AG10803 (cell line): ENCODE results near the gene CCT5.
A peak's percentile ranks its signal among the peaks of the same experiment; 100 is the strongest.

Experiments
- DNase-seq: peaks from one replicate; pipeline ENCODE4 v3.0.0; 2010; ENCODE audit warnings: low read depth
- H3K4me3 ChIP-seq: 2 replicates; pipeline ENCODE4 v1.5.1; 2011; ENCODE audit warnings: mild to moderate bottlenecking, low read length, control low read depth
- TF ChIP-seq, protein P1 (sequence below): conservative IDR thresholded peaks from 2 replicates; pipeline ENCODE4 v1.5.1; 2011; ENCODE audit warnings: mild to moderate bottlenecking, low read length, control low read depth, inconsistent platforms

CCT5 gene

DNA sequence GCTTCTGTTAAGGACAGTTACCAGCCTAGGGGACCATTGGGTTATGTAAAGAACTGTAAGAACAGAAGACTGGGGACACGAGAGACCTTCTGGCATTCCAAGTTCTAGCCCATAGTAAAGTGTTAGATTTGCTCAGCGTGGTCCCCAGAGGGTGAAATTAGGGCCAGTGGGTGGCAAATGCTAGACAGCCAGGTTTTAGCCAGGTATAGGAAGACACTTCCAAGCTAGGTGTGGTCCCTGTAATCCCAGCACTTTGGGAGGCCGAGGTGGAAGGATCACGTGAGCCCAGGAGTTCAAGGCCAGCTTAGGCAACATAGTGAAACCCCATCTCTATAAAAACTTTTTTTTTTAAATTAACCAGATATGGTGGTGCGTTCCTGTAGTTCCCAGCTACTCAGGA lies 34.7 kb upstream of the CCT5 start:
- DNase-seq, result no peak
- H3K4me3 ChIP-seq, result no peak overlapping the region
- TF ChIP-seq, protein P1, sequence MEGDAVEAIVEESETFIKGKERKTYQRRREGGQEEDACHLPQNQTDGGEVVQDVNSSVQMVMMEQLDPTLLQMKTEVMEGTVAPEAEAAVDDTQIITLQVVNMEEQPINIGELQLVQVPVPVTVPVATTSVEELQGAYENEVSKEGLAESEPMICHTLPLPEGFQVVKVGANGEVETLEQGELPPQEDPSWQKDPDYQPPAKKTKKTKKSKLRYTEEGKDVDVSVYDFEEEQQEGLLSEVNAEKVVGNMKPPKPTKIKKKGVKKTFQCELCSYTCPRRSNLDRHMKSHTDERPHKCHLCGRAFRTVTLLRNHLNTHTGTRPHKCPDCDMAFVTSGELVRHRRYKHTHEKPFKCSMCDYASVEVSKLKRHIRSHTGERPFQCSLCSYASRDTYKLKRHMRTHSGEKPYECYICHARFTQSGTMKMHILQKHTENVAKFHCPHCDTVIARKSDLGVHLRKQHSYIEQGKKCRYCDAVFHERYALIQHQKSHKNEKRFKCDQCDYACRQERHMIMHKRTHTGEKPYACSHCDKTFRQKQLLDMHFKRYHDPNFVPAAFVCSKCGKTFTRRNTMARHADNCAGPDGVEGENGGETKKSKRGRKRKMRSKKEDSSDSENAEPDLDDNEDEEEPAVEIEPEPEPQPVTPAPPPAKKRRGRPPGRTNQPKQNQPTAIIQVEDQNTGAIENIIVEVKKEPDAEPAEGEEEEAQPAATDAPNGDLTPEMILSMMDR, result no peak

DNA sequence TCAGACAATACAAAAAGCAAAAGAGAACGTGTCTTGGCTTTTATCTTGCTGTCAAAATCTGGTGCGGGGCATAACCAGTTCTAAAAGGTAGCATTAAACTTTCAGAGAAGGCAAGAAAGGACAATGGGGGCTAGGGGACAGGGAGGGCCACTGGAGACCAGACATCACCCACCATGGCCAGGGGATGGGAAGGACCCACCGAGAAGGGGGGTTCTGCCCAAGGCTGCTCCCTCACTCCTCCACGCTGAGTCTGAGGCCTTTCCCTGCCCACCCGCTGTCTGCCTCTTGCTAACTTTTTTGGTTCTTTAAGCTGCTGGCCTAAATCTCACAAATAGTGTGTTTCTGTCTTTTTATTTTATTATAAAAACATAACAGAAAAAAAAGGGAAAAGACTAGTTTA lies 34.0 kb upstream of the CCT5 start:
- no peak for DNase-seq
- no peak overlapping the region for H3K4me3 ChIP-seq
- TF ChIP-seq, protein P1, result no peak

DNA sequence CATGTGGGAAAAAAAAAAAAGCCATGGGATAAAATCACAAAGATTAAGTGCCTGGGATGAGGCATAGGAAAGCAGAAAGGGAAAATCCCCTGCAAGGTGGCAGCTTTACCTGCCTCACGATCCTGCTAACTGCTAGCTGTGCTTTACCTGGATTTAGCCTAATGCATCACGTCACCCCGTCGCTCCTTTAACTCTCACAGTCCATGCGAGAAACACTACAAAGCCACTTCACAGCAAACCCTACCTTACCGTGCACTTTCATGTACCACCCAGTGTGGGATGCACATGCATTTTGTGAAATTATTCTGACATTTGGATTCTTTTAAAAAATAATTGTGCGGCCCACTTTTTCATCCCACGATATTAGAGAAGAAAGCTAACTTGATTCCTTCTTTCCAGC lies 31.4 kb upstream of the CCT5 start:
- no peak for DNase-seq
- H3K4me3 ChIP-seq, result no peak overlapping the region
- TF ChIP-seq, protein P1, result no peak

DNA sequence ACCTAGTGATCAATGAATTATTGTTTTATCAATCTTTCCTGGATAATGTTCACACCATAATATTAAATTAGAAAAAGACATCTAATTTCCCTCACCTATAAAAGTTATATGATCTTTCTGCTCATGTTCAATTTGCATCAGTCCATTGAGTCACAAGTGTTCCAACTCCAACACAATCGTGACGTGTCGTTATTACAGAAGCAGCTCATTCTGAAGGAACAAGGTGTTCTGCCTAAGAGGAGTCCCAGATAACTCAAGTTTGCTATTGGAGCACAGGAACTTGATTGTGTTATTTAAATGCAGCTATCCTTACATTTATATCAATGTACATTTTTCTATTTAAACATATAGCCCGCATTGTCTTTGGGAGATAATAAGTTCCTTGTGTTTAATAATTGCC lies 31.0 kb upstream of the CCT5 start:
- H3K4me3 ChIP-seq, result no peak overlapping the region
- TF ChIP-seq, protein P1, result no peak
- no peak for DNase-seq

DNA sequence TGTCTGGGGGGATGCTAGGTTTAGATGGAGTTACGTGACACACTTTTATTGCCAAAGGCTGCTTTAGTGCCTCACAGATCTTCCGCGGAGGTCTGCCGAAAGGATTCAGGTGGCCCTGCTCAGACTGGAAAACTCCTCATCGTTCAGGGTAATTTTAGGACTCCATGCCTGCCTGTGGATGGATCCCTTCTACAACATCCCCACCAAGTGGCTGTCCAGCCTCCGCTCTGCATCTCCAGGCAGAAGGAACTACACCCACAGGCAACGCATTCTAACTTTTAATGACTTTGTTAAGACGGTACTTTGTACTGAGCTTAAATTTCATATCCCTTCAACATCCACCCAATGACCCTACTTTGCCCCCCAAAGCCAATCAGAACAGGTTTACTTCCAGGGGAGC lies 29.8 kb upstream of the CCT5 start:
- TF ChIP-seq, protein P1, result peak; percentile 42
- no peak for DNase-seq
- H3K4me3 ChIP-seq, result no peak overlapping the region

DNA sequence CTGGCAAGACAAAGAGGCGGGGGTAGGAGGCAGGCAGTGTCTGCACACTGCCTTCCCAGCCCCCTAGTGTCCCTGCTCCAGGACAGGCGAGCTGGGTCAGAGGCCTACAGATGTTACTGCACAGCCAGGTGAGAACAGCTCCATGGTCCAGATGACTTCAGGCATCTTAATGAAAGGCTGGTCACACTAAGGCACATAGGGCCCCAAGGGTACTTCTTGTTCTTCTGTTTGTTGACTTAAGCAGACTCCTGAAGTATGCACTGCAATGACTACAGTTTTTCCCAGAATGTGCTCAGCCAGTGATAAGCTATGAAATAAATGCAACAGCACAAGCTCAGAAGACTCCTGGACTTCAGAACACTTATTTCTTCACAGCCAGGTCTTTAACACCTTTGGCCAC lies 27.8 kb upstream of the CCT5 start:
- TF ChIP-seq, protein P1, result no peak
- no peak overlapping the region for H3K4me3 ChIP-seq
- DNase-seq, result no peak

DNA sequence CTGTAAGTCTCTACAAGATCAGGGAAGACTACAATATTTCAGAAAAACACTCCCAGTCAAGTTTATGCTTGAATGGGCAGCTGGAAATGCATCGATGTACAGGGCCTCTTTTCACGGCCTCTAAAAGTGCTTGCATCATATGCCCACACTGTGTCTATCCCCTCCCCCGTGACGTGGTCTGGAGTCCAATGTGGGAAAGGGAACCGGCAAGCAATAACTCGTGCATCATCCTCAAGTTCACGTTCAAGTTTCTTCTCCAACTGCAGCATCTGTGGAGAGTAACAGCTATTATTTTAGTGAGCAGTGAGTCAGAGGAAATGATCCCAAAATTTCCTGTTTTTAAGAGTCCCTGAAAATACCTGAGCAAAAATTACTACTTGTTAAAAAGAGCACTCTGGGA lies 22.7 kb upstream of the CCT5 start:
- peak; percentile 63 for DNase-seq
- TF ChIP-seq, protein P1, result no peak
- H3K4me3 ChIP-seq, result no peak overlapping the region
